Fibroblast of skin of scalp (primary cell): Measurements from ENCODE around the gene JAZF1.
"Not testable (repeated sequence)": the region's sequence is repeated elsewhere in the genome, so short reads cannot be mapped to it uniquely, and the experiment has no call there.

ENCODE experiments used
- DNase-seq: peaks from one replicate; pipeline ENCODE4 v3.0.0-alpha.2; 2013

JAZF1 gene

DNA sequence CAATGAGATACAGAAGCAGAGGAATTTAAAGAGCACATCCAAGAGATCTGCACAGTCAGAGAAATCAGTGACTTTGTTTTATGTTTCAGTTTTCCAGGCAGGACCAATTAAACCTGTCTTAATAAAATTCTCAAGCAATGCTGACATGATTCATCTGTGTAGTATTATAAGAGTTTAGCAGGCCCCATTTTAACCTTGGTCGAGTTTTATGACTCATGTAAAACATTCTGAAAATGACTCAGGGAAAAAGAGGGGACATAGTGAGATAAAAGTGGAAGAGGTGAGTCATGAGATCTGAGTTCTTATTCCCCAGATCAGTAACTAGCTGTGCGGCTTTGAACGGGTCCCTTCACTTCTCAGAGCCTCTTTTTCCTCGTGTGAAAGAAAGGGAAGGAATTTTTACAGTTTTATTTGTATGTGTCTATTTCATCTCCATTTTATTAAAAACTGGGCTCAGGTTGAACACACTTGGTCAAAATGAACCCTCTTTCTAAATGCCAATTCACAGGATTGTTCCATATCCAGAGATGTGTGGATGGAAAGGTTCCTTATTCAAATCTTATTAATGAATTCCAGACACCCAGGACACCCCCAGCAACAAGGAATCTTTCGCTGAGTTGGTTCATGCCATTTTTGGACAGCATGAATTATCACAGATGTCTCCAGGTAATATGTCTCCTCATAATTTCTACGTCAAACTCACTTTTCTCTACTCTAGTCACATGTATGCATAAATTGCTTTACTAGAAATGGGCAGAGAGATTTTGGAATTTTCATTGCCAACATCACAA, 143.2 kb downstream of the JAZF1 start:
- DNase-seq: peak; percentile 96

DNA sequence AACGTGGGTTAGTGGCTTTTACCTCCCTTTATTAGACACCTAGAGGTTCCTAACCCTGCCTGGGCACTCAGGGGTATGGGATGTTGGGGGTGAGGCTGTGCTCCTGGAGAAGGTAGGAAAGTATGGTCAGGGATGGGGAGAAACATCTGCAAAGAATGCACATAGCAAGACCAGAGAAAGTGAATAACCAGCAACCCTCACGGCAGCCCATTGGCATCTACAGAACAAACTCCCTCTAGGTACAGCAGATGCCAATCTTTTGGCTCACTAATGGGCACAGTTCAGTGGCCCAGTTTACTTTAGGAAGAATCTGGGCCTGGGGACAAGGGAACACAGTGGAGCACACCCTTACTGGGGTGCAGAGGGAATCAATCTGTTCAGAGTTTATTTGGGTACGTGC, 143.9 kb downstream of the JAZF1 start:
- DNase-seq: no peak

DNA sequence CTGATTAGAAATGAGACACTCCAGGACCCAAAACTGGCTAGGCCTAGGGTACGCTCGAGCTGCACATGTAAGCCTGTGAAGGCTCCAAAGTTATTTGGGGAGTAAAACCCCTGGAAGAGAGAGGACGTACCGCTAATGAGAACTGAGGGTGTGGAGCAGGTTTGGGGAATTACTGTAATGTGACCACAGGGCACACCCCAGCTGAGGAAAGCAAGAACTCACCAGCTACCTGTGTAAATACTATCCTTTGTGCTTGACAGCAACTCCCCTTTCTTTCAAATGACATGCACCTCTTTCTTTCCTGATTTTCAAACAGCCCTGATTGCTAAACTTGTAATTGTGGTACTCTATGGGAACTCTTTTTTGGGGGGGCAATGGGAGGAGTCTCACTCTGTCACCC, 147.2 kb downstream of the JAZF1 start:
- no peak for DNase-seq

DNA sequence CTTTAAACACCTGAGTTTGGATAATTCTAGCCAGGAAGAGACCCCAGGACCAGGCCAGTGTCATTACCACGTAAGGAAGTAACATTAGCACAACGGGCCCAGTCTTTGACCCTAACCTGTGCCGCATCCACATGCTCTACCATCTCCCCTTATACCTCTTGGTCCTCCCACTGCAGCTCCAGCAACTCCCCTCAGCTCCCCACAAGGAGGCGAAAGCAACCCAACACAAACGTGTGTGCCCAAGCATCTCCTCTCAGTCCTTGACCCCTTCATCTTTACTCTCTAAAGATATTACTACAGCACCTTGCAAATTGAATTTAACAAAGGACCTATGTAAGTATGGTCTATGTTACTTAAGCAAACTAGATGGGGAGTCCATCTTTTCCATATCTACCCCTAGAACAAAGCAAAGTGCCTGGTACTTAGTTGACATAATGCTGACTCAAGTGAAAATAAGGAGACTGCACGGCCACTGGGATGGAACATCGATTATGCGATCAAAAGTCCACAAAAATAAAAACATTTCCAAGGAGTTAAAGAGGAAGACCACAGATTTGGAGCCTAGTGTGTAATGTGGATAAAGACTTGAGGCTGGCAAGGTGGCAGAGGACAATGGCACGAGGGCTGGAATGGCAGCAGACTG, 147.7 kb downstream of the JAZF1 start:
- DNase-seq: no peak

DNA sequence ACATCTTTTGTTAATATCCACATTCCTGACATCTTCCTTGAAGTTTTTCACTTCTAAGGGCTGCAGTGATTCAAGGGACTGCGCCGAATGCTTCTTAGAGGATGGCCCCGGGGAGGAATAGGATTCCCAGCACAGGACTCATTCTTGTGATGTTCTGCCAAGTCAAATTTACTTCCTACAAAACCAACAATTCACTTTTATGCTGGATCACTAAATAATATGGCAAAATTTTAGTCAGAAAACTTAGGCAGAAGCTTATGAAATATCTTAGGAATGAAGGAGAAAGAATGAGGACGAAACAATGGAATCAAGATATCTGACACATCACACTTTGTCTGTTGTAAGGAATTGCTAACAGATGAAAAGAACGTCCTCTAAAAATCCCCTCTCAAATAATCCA, 151.5 kb downstream of the JAZF1 start:
- DNase-seq: peak; percentile 46

DNA sequence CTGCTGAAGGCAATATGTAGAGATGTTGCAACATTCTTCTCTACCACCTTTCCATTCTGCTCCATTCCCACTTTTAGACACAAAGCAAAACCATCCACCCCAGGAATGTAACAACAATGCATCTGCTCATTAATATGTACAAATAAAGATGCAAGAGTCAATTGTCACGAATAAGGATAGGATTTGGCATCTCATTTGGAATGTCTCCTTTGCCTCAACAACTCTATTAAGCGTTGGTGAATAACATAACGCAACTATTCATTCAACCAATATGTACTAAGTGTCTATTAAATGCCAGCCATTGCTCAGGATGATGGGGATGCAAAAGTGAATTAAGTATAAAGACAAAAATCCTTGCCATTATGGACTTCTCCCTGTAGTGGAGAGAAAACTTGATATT, 152.1 kb downstream of the JAZF1 start:
- no peak for DNase-seq

DNA sequence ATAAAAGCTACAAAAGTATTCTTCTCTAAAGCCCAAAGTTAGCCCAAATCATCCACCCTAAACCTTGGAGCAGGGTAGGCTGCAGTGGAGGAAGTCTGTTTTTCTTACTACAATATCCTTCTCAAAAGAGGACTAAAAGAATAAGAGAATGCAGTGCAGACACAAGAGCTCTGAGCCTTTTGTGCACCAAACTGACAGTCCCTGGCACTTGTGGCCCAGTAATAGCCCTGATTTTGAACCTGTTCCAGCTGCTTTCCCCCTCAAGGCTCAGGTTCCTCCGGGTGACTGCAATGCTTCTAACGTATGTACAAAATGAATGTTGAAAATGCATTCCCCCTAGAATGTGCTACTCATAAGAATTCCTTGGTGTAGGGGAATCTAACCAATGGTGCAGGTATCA, 154.4 kb downstream of the JAZF1 start:
- no peak for DNase-seq

DNA sequence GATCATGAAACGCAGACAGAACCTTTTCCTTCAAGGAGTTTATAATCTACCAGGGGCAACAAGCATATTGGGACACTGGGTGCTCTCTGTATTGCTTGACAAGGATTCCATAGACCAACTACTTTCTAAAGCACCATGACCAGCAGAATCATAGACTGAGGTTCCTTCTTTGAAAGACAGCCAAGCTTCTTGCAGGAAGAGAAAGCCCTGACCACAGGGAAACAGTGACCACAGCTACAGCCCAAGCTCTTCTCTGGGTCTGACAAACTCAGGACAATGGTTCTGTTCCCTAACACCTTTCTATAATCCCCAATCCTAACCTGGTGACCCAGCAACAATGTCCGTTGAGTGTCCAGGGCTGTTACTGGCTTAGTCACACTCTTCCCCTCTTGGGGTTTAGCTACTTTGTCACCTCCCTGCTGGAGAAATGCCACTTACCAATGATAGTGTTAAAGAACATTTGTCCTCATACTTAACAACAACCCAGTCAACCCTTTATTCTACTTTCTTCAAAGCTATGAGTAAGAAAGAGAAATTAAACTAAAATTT, 155.7 kb downstream of the JAZF1 start:
- DNase-seq: no peak

DNA sequence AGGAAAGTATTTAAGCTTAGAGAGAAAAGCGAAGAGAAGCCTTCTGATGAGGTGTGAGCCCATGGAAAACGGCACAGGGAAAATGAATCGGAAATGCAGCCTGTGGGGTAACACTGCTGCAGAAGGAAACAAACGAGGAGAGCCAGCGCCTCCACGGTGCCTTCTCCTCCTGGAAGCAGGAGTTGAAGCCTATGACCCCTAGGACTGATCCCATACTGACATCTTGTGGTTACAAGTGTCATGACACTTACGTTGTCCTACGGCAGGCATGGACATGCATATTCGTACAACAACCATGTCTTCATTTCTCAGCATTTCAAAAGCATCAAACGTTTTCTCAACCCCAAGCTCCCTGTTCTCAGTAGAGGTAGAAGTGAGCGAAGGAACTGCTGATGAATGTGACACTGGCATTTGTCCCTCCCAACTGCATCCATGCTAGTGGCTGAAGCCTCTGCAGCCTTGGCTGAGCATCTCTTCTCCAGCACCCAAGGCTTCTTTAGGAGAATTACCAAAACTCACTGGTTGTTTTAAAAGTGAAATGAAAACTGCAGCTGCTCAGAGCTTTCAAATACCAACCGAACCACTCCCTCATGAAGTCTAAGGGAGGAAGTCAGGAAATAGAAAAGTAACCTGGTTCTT, 160.2 kb downstream of the JAZF1 start:
- peak; percentile 80 for DNase-seq

DNA sequence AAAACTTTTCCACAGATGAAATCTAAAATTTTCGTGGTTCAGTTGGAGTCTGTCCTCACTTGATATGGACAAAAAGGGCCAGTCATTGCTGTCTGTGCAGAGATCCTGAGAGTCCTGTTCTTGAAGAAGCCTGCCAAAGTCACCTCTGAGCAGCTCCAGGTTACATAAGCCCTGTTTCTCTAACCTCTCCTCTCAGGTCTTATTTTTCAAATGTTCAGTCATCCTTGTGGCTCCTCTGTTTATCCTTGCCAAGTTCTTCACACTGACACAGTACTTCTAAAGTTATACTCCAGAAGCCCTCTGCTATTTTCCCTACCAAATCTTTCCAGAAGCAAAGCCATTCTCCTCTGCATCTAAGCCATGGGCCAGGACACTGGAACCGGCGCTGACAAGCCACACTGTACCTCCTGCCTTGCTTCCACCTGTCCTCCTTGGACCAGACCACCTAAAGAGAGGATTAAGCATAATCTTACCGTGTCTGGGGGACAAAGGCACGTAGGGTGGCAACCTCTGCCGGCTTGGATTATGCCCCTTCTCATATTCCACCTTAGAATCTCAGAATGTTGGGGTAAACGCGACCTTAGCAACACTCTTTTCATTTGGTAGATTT, 161.6 kb downstream of the JAZF1 start:
- DNase-seq: no peak

DNA sequence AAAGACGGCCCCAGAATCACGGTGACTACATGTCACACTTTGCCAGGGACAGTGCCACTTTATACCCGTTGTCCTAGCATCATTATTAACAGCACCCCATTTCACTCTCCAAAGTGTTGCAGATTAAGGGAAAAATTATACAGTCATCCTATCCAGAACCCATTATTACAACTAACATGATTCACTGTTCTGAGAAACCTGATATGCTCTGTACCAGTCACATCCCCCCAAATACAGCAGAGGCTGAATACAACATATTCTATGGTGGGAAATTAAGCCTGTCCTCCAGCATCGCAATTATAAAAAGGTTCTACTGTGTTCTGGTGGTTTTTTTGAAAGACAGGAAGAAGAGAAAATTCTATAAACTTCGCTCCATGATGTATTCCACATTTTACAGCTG, 162.1 kb downstream of the JAZF1 start:
- peak; percentile 40 for DNase-seq

DNA sequence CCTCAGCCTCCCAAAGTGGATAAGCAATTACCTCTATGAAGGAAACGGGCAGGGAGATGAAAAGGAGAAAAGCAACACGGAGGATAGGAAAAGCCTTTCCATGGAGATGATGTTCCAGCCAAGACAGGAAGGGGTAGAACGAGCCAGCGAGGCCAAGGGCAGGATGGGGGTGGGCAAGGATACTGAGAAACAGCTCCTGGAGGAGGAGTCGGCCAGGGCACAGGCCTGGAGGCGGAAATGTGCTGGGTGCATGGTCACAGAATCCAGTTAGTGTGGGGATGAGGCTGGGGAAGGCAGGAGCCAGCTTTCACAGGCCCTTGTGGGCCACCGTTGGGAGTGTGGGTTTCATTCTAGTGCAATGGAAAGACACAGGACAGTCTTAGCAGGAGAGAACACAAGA, 162.6 kb downstream of the JAZF1 start:
- no peak for DNase-seq

DNA sequence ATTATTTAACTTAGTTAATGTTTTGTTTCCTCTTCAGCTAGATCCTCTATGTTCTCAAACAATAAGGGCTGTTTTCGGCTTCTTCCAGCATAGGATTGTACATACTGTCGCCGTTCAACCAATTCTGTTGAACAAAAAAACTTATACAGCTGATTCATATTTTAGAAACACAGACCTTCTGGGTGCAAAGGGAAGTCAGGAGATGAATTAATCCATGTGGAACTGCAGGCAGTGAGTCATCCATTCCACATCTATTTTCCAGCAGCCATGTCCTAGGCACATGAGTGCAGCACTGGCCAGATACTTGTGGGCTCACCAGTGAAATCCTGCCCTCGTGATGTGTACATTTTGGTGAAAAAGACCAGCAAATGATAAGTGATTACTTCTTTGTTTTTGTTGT, 163.2 kb downstream of the JAZF1 start:
- peak; percentile 72 for DNase-seq

DNA sequence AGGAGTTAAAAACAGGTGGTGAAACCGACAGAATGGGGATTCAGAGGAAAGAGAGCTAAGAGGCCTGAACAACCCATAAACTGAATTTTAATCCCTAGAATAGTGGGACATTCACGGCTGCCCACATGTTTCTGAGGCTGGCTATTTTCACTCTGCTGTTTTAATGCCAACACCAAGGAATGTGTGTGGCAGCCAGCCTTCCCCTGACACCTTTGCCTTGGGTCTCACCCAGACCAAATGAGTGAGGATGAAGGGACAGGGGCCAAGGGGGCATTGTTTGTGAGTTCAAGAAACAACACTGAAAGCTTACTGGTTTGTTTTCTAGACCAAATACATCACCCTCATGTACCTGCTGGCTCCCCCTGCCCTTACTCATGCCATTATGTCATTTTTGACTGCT, 164.3 kb downstream of the JAZF1 start:
- no peak for DNase-seq

DNA sequence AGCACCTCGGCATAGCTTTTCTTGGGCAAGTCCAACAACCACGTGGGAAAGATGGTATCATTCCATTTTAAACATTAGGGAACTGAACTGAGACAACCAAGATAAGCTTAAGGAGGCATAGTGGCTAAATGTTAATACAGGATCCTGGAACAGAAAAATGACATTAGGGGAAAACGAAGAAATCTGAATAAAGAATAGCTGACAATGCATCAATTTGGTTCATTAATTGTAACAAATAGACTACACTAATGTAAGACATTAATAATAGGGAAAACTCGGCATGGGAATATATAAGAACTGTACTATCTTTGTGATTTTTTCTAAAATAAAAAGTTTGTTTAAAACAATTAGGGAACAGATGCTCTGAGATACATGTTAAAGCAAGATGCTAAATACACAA, 165.4 kb downstream of the JAZF1 start:
- no peak for DNase-seq

DNA sequence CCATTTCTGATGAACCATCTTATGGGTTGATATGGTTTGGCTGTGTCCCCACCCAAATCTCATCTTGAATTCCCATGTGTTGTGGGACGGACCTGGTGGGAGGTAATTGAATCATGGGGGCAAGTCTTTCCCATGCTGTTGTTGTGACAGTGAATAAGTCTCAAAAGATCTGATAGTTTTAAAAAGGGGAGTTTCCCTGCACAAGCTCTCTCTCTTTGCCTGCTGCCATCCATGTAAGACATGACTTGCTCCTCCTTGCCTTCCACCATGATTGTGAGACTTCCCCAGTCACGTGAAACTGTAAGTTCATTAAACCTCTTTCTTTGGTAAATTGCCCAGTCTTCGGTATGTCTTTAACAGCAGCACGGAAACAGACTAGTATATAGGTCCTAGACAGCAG, 166.3 kb downstream of the JAZF1 start:
- DNase-seq: not testable (repeated sequence)

DNA sequence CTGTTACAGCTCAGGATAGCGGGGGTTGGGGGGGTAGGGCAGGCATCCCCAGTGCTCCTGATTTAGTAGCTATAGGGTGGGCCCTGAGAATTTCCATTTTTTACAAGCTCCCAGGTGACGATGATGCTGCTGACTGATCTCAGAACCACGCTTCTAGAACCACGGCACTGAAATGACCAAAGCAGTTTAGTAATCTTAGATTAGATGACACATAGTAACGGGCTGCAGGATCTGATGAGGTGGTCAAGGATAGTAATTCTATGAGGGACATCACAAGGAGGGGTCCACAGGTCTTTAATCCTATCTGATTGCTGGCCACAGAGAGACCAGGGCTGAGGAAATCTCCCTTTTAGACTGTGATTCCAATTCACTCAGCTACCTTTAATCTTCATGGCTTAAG, 167.2 kb downstream of the JAZF1 start:
- no peak for DNase-seq

DNA sequence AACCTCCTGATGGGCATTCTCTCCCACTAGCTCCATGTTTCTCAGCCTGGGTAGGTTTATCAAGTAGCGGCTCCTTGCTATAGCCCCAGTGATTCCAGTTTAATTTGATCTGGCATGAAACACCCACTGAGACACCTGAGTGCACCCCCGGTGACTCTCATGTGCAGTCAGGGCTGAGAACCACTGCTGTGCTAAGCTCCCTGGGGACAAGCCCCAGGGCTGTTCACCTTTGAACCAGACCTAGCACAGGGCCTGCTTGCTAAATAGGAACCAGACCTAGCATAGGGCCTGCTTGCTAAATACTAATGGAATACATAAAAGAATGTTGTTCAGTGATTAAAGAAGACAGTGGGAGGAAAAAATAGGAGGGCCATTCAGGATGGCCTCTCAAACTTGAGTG, 167.6 kb downstream of the JAZF1 start:
- DNase-seq: no peak

DNA sequence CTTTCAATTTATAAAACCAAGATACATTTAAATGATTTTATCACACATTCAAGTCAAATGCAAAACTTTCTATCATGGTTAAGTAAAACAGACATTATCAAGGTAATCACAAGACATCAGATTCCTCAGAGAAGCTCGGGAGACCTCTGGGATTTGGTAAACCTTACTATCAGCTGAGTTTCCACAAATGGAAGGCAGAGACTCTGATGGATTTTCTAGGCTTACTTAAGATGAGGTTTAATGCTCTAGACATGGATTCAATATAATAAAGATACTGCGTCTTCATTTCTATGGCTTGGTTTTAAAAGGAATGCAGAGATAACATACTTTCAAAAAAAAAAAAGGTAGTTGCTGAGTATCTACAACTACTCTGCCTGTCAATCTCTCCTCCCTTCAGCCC, 171.7 kb downstream of the JAZF1 start:
- no peak for DNase-seq

DNA sequence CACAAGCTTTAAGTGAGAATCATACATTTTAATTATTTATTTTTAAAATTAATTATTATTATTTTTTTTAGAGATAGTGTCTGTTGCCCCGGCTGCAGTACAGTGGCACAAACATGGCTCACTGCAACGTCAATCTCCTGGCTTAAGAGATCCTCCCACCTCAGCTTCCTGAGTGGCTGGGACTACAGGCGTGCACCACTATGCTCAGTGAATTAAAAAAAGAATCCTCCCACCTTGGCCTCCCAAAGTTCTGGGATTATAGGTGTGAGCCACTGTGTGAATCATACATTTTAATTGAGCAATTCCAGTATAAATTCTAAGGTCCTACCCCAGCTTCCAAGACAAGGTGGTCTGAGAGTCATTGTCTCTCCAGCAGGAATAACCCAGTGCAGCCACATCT, 172.4 kb downstream of the JAZF1 start:
- no peak for DNase-seq

DNA sequence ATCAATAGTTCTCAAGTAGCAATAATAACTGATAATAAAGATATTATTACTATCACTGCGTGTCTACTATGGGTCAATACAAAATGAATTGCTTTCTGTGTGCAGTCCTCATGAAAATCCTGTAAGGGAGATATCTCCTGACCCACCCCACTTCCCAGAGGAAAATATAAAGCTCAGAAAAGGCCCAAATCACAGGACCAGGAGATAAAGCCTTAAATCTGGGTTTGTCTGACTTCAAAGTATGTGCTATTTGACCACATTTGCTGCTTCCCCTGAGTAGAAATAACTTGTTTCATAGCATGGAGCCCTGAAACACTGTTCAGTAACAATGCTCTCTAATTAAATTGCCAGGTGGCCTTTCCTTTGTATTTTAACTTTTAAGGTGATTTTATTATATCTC, 174.1 kb downstream of the JAZF1 start:
- DNase-seq: no peak

DNA sequence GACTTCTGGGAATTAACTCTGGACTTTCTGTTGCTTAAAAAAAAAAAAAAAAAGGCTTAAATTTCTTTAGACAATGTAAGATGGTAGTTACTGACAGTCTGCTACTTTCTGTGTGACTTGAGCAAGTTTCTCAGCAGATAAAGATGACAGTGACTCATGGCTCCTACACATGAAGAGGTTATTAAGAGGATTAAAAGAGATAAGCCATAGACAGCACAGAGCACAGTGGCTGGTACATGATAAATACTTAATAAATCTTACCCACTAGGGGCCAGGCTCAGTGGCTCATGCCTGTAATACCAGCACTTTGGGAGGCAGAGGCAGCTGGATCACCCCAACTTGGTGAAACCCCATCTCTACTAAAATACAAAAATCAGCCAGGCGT, 174.8 kb downstream of the JAZF1 start:
- peak; percentile 15 for DNase-seq

DNA sequence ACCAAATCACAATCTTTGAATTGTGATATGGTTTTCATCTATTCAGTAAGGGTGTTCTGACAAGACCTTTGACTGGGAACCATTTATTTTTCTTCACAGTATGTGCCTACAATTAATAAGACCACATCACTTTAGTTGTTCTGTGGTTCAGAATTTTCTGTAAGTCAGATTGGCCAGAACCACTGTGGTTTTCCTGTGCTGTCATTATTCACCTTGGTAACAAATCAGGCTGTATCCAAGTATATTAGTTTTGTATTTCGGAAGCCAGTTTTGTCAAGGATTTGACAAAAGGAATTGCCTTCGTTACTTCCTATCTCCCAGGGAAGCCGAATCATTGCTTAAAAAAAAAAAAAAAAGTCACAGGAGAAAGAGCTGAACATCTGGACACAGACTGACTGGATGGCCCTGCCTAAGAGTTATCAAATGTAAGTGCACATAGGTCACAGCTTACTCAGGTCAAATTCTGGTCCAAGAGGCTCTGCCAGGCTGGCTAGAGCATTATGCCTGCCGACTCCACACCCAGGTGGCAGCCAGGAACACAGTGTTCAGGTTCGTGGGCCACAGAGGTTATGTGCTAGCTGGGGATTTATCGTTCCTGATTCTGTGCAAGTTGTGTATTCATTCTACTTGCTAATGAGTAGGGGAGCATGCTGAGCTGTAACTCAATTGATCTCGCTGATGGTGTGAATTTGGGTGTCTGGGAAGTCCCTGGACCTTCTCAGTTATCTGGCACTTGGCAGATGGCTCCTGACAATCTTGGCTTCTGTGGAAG, 175.3 kb downstream of the JAZF1 start:
- DNase-seq: no peak
